HG03045 (cell line): ENCODE measurements around the gene PLPP3.

Experiments used
- ATAC-seq: cut with Tn5 transposase; IDR thresholded peaks from one replicate; pipeline ENCODE4 v1.9.1; 2021; ENCODE audit warnings: mild to moderate bottlenecking, moderate library complexity; ENCODE audit not compliant: unreplicated experiment

The PLPP3 gene

DNA sequence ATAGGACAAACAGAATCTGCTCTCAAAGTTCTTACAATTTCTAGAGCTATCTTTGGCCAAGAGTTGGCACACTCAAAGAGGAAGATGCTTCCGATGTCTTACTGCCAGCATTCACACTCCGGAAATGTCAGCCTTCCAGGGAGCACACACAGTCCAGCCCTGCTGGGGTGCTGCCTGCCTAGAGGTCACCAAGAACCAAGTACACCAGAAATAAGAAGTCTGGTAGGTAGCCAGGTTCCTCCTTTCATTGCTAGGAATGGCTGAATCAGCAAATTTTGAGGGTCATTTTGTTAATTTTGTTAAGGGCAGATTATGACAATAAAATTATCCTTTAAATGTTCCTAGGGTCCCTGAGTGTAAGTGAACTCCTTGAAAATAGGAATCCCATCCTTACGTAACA is 77.5 kb downstream of the PLPP3 start:
- no peak for ATAC-seq

- ATAC-seq: no peak
These were observed 77.9 kb downstream of the PLPP3 start for GRCh38 chr1:56501426-56501825.

DNA sequence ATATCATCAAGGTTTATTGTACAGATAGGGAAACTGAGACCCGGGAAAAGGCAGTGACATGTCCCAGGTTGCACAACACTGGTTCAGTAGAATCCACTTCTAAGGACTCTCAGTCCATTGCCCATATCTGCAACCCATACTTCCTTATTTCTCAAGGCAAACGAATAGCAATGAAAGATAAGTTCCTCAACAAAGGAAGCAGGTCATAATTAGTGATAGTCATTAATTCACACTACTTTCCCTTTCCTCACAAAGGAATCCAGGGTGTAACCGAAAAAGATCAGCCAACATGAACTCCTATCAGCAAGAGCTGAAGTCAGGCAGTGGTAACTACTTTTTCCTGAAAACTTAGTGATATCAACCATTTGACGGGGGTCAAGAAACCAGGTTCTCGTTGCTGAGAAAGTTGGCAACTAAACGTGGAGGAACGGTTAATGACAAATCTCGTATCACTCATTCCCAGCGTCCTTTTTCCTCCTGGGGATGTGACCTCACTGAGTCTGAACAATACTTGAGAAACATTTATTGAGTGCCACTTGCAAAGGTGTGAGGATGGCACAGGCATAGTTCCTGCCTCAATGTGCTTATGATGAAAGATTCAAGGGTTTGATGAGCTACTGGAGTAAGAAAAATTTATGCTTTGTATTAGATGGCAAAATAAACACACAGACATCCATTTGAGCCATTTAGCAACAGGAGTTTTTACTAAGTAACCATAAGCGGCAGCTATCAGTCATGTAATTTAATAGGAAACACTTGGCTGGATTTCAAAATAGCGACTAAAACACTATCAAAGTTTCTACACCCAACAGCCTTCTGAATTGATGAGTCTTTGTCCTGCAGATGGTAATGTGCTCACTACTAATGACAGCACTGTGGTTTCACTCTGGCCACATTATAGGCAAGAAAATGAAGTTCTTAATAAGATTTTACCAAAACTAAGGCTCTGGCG is 82.3 kb downstream of the PLPP3 start:
- ATAC-seq: no peak

GRCh38 chr1:56496158-56496557 is 83.2 kb downstream of the PLPP3 start:
- no peak for ATAC-seq

DNA sequence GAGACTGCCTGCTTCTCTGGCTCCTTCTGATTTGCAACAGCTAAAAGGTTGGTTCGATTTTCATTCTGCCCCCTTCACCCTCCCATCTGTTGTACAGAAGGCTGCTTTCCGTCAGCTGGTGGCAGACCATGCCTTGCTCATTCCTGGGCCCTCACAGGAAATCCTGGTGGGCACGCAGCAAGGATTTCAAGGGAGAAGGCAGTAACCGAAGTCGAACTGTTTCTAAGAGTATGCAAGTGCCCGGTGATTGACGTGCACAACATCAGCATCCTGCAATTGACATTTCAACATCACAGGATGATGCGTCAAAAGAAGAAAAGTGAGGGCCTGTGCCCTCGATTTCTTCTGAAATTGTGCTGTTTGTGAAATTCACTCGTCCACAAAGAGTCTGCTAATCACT is 83.8 kb downstream of the PLPP3 start:
- ATAC-seq: no peak

GRCh38 chr1:56494306-56494705 is 85.1 kb downstream of the PLPP3 start:
- no peak for ATAC-seq

- no peak for ATAC-seq
These were observed 85.5 kb downstream of the PLPP3 start for GRCh38 chr1:56493826-56494225.

GRCh38 chr1:56491441-56491840 is 87.9 kb downstream of the PLPP3 start:
- ATAC-seq: no peak

- ATAC-seq: no peak
These were observed 88.7 kb downstream of the PLPP3 start for GRCh38 chr1:56490619-56491018.

- ATAC-seq: no peak
These were observed 89.7 kb downstream of the PLPP3 start for GRCh38 chr1:56489695-56490094.

GRCh38 chr1:56484695-56485094 is 94.7 kb downstream of the PLPP3 start:
- ATAC-seq: no peak

GRCh38 chr1:56483104-56483503 is 96.3 kb downstream of the PLPP3 start:
- ATAC-seq: no peak

DNA sequence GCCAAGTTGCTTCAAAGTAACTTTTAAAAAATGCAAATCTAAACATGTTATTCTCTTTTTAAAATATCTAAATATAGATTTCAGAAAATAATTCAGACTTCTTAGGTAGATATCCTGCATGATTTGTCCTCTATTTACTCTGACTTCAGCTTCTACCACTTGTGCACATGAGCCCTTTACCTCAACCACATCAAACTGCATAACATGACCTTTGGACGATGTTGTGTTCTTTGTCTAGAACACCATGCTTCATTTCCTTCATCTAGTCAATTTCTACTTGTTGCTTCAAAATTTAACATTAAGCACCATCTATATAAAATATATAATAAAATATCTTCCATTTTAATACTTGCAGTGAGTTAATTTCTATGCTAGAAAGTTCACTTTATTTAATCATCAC is 96.9 kb downstream of the PLPP3 start:
- ATAC-seq: no peak

- no peak for ATAC-seq
These were observed 98.1 kb downstream of the PLPP3 start for GRCh38 chr1:56481140-56481694.

DNA sequence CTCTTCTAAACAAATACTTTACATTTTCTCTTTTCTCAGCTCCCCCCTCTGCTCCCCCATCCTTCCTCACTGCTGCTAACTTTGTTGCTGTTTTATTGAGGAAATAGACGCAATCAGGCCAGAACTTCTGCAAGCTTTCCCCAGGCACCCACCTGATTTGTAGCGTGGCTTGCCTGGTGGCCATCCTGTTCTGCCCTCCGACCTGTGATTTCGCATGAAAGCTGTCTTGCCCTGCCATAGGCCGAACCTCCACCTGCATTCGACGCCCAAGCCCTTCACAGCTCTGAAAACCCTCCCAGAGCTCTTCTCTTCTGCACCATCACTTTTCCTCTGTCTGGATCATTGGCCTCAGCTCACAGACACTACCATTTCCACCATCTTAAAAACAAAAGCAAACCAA is 100.6 kb downstream of the PLPP3 start:
- ATAC-seq: no peak

GRCh38 chr1:56477164-56478111 is 101.9 kb downstream of the PLPP3 start:
- ATAC-seq: no peak

- no peak for ATAC-seq
These were observed 105.6 kb downstream of the PLPP3 start for GRCh38 chr1:56473582-56474270.

DNA sequence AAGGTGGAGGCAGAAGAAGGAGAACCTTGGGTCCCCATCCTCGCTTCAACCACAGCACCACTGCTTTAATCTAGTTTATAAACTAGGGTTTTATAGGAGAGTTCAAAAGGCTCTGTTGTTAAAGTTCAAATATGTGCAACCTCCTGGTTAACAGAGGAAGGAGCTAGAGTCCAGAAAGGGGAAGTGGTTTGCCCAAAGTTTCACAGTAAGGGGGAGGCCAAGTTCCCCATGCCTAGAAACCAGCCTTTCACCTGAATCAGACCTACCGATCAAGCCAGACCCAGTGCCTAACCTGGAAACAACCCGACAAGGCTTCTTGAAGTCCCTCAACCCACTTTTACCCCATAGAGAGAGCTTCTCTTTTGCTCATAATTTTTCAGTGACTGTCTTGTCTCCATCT is 106.5 kb downstream of the PLPP3 start:
- no peak for ATAC-seq

GRCh38 chr1:56469640-56470371 is 109.6 kb downstream of the PLPP3 start:
- no peak for ATAC-seq

DNA sequence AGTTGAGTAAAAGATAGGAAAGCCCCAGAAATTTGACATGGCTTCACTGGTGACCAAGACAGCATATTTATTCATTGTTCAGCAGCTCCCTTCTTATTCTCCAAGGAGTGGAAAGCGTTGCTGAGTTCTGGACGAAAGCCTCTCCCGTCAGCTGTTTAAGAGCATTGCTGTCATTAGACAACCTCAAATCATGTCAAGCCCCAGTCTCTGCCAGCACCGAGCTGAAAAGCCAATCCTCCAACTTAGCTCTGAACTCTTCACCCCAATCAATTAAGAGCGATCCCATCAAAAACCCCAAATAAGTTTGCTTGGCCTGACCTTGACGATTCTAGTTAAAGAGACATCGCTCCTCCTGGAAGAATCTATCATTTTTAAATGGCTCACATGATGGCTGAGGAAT is 110.8 kb downstream of the PLPP3 start:
- ATAC-seq: no peak
